GM21447 (cell line): ENCODE data around the gene DLX3.

Experiments
- ATAC-seq: cut with Tn5 transposase; IDR thresholded peaks from one replicate; pipeline ENCODE4 v1.9.1; 2021; ENCODE audit not compliant: unreplicated experiment

The DLX3 gene

DNA sequence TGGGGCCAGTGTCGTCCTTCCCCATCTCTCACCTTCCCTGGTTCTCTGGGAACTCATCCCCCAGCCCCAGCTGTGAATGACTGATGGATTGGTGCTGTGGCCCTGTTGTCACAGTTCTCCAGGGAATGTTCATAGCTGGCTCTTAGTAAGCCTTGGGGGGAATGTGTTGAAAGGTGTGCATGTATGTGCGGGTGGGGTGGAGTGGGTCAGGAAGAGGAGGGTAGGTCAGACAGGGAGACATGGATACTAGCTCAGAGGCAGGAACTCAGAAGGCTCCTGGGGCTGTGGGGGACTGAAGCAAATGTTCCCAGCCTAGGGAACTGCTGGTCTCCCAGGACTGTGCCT is 21.8 kb downstream of the DLX3 start:
- ATAC-seq: no peak

DNA sequence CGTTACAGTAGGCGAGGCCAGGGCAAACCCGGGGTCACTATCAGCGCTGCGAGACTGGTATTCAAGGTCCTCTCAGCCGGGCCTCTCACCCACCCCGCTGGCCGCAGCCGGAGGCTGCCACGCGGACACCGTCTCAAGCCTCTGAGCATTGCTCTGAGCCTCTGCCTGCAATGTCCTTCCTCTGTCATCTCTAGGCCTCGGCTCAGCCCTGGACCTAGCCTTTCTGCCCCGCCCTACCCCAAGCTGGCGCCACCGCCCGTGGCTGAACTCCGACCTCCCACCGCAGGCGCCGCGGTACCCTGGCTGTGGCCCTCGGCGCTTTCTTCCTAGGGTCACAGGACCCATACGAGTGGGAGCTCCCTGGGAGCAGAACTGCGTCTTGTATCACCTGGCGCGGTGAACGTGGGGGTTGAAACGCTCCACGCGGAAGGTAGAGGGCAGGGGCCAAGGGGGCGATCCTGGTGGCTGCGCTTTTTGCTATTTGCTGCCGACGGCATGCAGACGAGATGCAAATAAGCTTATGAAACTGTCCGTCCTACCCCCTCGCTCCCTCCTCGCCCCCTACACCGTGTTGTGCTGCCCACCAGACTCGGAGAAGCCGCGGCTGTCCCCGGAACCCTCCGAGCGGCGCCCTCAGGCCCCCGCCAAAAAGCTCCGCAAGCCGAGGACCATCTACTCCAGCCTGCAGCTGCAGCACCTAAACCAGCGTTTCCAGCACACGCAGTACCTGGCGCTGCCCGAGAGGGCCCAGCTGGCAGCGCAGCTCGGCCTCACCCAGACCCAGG is 22.3 kb downstream of the DLX3 start:
- ATAC-seq: no peak

DNA sequence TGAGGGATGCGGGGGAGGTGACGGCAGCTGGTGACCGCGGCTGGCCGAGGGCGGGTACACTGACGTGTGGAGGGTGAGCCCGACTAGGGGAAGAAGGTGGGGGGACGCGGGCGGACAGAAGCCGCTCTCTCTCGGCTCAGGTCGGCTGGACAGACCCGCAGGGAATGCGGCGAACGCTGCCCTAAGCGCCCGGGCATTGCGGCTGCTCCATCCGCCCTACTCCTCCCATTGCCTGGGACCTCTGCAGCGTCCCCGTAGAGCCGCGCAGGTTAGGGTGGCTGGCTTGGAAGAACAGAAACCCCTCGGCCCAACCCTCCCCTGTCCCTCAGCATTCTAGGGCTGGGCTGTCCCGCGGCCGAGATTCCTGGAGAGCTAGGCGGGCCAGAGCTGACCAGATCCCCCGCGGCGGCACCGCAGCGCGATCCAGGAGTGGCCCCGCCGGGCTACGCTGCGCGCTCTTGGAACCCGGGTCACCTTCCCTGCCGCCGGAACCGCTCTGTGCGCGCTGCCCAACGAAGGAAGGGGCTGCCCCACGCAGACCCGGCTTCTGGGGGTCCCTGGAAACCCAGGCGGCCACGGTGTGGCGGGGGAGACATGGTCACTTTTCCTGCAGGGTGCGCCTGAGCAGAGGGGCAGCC is 23.1 kb downstream of the DLX3 start:
- no peak for ATAC-seq

DNA sequence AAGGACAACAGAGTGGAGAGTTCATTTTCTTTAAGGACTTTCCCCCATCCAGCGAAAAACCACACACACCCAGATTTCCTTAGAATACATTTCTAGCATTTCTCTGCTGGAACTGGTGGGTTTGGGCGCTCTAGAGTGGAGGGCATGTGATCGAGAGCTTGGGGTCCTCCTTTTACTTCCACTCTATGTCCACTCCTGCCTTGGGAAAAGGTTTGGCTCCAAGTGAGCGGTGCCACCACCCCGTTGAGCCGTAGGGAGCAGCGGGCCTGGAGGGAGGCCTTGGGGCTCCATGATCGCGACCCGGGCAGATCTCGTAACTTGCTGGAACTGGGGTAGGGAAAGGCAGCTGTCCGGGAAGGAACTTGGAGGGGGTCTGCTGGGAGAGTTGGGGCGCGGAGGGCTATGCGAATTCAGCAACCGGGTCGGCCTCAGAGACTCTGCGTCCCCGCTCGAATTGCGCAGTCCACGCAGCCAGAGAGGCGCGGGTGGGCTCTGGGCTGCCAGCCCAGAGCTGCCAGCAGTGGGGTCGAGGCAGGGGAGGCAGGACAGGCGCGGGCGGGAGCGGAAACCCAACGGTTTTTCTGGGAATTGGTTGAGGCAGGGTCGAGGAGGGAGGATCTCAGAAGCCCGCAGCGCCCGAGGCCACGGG is 23.7 kb downstream of the DLX3 start:
- ATAC-seq: no peak

DNA sequence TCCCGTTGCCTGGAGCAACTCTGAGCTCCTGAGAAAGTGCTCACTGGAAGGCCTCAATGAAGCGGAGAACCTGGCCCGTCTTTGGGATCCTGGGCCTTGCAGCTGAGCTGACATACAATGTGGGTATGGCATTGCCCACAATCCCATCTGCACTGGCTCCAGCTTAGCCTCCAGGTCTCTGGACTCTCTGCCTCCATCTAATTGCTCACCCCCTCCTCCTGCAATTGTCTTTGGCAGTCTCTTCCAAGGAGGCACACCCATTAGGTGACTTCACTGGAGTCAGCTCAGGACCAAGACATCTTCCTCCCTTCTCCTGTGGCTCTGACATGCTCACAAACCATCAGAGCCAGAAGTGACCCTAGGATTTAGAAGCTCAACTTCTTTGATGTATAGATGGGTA is 24.5 kb downstream of the DLX3 start:
- ATAC-seq: no peak

GRCh38 chr17:49969795-49970389 is 25.1 kb downstream of the DLX3 start:
- no peak for ATAC-seq

GRCh38 chr17:49969134-49969759 is 25.8 kb downstream of the DLX3 start, which contains the start of gene DLX4:
TSS of gene DLX4 (plus strand) at chr17:49969190. CDS start at chr17:49969469, 279 bp downstream.
- ATAC-seq: no peak

DNA sequence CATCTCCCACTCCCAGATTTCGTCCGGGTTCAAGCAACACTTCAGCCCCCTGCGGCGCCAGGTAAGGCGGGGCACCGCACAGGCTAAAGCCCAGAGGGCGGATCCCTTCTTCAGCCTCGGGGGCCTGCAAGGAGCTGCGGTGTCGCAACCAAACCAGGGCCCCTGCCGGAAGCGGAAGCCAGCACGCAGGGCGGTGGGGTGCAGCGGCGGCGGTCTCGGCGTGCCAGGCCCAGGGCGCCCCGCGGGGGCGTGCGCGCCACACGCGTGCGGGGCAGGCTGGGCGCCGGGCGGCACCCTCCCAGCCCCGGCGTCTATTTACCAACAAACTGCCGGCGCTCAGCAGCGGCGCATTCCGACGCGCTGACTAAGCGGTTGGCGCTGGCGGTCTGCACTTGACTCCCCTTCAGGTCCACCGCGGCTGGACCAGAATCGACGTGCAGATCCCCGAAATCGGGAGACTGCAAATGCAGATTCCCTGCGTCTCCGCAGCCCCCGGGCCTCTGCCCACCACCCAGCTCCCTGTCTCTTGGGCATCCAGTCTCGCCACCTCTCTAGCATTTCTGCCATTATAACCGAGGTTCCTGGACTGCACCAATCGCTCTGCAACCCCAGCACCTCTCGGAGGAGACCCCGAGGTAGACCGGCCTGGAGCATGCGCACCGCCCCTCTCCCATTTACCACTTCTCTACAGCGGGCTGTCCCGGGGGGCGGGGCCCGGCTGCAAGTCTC is 26.5 kb downstream of the DLX3 start:
- ATAC-seq: no peak

DNA sequence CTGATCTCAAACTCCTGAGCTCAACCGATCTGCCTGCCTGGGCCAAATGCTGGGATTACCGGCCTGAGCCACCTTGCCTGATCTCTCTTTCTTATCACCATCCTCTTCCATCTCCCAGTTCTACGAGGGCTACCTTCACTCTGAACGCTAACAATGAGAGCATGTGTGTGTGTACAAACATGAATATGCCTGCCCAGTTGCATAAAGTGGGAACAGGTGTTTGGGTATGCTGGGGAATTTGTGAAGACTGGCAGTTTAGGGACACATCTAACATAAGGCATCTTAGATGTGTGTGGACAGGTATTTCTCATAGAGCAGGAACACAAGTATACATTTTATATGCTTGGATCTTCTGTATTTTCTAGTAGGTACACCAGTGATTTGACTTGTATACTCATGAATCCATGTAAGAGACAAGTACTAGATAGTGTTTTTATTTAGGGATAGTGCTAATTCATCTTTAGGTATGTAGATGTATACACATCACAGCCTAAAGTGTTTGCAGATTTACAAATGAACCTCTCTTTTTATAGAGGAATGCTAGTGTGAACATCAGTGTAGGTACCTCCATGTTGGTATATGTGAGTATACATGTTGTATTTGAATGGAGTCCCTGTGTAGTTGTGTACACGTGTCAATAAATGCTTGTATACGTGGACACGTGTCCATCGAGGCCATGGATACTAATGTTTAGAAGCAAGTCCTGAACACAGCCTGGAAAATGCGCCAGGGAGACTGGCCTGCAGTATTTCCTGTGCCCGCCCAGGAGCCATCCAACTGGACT is 27.2 kb downstream of the DLX3 start:
- ATAC-seq: no peak

DNA sequence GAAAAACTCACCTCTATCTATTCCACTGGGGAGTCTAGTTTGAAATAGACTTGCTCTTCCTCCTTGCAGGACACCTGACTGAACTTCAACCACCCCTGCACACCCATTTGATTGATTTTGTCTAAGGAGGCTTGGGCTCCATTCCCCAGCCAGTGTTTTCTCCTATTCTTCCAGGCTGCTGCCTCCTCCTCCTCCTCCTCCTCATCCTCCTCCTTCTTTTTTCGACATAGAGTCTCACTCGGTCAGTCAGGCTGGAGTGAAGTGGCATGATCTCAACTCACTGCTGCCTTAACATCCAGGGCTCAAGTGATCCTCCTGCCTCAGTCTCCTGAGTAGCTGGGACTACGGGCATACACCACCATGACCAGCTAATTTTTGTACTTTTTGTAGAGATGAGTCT is 27.8 kb downstream of the DLX3 start:
- no peak for ATAC-seq

GRCh38 chr17:49966767-49967166 is 28.3 kb downstream of the DLX3 start:
- ATAC-seq: no peak

DNA sequence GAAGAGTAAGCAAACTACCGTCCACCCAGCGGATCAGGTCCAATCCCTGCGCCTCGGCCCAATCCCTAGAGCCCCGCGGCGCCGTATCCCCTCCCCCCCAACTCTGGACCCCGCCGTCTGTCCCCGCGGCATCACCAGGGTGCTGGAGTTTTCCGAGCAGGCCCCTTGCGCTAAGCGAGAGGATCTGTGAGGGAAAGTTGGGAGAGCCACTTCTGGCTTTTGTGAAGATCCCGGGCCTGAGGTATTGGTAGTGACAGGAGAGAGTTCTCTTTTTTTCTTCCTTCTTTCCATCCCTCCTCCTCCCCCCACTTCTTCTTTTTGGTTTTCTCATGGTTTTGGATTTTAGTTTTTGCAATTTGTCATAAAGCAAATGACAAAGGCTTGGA is 29.5 kb downstream of the DLX3 start:
- ATAC-seq: no peak

- no peak for ATAC-seq
These were observed 30.1 kb downstream of the DLX3 start for GRCh38 chr17:49964769-49965523.

DNA sequence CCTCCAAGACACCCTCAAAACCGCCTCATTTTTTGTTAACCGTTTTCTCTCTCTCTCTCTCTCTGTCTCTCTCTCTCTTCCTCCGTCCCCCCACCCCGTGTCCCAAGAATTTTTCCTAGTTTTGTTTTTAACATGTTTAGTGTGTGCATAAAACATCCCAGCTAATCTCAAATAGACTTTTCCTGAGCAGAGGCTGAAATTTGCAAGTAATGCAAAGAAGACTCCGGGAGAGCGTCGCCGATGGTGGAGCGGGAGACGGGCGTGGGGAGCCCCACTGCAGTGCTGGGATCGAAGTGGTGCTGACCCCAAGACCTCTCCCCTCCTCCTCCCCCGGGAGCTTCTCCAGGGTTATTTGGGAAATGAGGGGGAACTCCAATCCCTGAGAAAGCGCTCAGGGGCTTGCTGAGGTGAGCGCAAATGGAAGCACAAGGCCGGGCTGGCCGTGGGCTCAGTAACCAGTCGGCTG is 30.7 kb downstream of the DLX3 start:
- no peak for ATAC-seq

GRCh38 chr17:49963626-49964302 is 31.3 kb downstream of the DLX3 start:
- no peak for ATAC-seq

GRCh38 chr17:49963309-49963625 is 31.8 kb downstream of the DLX3 start:
- ATAC-seq: no peak

DNA sequence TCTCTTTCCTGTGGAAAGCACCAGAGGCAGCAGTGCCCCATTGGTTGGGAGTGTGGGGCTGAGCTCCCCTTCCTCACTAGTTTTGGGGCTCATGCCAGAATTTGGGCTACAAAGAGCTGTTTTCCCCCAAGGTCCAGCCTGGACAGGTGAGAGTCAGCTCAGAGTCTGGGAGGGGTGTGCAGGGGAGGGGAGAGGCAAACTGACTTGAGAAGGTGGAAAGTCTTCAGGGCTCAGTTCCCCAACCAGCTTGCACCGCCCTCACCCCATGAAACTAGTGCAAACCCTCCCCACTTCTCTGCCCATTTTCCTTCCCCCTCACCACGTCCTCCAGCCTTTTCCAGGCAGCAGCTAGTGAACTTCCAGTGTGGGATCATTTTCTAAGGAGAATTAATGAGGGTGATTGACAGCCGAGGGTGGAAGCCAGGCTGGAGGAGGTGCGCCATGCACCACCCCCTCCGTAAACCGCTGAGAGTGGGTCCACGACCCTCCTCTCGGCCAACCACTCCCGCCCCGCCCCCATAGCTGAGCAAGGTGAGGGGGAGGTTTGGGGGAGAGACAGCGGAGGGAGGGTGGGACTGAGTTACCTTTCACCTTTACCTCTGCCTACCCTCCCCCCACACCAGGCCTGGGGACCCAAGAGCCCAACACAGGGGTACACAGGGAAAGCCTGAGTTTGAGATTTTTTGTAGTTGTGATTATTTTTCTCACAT is 32.3 kb downstream of the DLX3 start:
- ATAC-seq: no peak
